SW 1271 (cell line): Measurements from ENCODE around the gene ASL.
"Not testable (repeated sequence)": the region's sequence is repeated elsewhere in the genome, so short reads cannot be mapped to it uniquely, and the experiment has no call there.

Source experiments
- DNase-seq, 2 experiments: peaks; one replicate each; lab custom pipeline; 2025; lab: John Stamatoyannopoulos, UW

The ASL gene

DNA sequence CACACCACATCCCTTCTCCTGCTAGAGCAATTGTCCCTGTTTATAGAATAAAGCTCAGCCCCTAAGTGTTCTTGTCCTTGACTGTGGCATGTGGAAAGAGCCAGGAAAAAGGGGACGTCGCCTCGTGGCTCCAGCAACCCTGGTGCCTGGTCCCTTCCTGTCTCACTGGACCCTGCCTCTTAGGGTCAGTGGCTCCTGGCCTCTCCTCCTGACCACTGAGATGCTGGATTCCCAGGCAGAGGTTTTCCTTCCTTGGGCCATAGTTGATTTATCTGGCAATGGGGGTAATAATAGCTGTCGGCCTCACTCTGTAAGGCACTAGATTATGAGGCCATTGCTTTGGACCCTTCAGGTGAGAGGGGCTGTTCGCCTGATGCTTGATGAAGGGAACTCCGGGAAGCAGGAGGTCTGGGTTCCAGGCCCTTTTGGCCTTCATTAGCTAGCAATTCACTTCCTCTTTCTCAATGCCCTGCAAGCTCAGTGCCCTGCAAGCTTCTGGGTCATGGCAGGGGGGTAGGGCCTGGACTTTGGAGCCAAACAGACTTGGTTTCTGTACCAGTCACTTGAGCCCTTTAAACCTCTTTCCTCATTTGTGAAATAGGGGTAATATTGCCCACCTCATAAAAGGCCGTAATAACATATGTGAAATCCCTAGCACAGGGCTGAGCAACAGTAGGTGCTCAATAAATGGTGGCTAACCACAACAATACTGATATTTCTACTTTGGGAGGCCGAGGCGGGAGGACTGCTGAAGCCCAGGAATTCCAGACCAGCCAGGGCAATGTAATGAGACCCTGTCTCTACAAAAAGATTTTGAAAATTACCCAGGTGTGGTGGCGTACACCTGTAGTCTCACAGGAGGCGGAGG lies 1.1 kb downstream of the ASL start:
- DNase-seq: no peak

DNA sequence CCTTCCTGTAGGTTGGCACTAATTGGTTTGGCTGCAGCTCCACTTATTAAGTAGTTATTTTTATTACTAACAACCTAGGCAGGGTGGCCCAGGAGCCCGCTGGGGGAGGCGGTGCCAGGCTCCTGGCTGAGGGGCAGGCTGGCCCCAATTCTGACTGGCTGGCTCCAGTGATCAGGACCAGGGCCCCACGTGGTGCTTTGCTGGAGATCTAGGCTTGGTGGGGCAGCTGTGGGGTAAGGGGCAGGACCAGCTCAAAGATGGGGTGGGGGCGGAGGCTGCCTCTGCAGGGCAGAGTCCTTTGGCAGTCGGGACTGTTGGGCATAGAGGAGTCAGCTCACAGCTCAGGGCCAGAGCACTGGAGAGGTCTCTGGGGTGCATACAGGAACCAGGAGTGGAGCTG lies 2.4 kb downstream of the ASL start:
- no peak for DNase-seq

DNA sequence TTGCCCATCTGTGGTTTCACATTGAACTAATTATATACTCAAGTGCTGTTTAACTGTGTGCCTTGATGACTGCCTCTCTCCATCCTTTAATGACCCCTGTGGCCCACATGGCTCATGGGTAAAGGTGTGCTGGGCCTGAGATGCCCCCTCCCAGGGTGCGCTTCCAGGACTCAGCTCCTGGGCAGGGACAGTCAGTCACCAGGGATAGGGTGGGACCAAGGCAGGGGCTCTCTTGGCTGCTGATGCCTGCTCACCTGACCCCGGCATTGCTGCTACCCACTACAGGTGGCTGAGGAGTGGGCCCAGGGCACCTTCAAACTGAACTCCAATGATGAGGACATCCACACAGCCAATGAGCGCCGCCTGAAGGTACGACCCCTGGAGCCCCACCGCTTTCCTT lies 6.5 kb downstream of the ASL start:
- no peak for DNase-seq

DNA sequence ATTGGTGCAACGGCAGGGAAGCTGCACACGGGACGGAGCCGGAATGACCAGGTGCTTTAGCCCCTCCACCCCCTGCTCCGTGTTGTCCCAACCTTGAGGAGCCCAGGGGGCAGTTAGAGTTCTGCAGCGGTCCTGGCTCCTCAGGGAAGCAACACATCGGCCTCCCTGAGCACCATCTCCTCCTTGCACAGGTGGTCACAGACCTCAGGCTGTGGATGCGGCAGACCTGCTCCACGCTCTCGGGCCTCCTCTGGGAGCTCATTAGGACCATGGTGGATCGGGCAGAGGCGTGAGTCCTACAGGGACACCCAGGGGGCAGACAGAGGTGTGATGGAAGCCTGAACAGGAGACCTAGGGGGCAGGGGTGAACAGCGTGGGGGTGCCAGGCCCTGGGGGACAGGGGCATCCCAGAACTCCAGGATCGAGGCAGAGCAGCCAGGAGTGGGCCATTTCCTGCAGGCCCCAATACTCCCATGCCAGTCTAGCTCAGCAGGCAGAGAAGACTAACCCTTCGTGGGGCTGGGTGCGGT lies 7.3 kb downstream of the ASL start:
- no peak for DNase-seq

DNA sequence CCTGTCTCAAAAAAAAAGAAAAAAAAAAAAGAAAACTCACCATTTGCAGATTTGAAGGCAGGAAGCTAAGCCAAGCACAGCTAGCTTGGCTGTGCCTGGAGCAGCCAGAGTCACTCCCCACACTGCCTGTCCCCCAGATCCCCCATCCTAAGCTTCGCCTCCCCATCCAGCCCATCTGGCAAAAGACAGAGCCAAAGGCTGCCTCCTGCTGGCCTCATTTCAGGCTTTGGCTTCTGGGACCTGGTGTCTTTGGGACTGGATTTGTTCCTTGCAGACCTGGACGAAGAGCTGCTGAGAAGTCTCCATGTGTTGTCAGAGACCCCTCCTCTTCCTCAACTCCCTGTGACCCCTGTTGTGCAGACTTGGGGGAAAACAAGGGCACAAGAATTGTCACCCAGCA lies 8.1 kb downstream of the ASL start:
- no peak for DNase-seq

DNA sequence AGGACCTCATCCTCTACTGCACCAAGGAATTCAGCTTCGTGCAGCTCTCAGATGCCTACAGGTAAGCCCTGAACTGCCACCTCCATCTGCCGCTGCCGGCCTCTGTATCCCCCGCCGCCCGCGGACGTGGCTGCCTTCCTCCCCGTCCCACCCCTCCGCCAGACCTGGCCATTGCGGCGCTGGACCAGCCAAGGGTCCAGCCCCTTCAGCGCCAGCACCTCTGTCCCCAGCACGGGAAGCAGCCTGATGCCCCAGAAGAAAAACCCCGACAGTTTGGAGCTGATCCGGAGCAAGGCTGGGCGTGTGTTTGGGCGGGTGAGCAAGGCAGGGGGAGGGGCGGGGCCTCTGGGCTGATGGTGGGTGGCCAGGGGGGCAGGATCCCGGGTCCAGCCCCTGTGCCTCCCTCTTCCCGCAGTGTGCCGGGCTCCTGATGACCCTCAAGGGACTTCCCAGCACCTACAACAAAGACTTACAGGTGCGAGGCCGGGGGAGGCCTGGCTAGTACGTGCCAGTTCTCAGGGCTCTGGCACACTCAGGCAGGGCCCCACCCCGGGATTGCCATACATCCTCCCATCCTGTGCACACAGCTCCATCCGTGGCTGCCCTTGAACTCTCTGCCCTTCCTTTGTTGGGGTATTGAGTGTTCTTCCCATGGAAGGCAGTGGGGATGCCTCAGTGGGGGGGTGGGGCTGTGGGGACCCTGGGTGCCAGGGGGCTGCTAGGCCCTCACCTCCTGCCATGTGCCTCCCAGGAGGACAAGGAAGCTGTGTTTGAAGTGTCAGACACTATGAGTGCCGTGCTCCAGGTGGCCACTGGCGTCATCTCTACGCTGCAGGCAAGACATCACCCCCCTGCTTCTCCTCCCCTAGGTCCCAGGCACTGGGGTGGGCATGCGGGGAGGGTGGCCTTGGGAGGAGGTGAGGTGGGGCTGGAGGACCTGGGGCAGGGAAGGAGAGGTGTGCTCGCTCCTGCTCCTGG lies 13.5 kb downstream of the ASL start:
- DNase-seq: no peak

DNA sequence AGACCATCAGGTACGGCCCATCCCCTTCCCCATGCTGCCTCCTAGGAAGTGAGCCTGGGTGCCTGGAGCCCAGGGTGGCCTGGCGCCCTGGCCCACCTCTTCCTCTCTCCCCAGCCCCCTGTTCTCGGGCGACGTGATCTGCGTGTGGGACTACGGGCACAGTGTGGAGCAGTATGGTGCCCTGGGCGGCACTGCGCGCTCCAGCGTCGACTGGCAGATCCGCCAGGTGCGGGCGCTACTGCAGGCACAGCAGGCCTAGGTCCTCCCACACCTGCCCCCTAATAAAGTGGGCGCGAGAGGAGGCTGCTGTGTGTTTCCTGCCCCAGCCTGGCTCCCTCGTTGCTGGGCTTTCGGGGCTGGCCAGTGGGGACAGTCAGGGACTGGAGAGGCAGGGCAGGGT lies 17.0 kb downstream of the ASL start:
- DNase-seq: no peak

DNA sequence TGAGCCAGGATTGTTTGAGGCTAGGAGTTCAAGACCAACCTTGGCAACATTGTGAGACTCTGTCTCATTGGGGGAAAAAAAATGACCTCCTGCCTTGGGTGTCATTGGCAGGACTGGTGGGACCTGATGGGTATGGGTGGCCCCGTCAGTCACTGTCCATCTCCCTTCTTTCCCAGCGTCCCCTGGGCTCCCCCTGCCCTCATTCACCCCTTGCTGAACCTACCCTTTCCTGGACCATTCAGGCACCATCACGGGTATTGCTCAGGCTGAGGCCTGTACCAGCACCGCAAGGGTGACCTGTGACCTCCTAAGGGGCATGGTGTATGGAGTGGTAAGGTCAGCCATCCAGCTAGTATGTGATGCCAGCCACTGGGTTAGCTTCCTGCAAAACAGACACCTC lies 19.4 kb downstream of the ASL start:
- no peak for DNase-seq

DNA sequence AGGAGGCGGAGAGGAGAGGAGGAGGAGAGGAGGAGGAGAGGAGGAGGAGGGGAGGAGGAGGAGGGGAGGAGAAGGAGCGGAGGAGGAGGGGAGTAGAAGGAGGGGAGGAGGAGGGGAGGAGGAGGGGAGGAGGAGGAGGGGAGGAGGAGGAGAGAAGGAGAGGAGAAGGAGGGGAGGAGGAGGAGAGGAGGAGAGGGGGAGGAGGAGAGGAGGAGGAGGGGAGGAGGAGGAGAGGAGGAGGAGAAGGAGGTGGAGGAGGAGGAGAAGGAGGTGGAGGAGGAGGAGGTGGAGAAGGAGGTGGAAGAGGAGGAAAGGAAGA lies 23.6 kb downstream of the ASL start:
- no peak for DNase-seq

DNA sequence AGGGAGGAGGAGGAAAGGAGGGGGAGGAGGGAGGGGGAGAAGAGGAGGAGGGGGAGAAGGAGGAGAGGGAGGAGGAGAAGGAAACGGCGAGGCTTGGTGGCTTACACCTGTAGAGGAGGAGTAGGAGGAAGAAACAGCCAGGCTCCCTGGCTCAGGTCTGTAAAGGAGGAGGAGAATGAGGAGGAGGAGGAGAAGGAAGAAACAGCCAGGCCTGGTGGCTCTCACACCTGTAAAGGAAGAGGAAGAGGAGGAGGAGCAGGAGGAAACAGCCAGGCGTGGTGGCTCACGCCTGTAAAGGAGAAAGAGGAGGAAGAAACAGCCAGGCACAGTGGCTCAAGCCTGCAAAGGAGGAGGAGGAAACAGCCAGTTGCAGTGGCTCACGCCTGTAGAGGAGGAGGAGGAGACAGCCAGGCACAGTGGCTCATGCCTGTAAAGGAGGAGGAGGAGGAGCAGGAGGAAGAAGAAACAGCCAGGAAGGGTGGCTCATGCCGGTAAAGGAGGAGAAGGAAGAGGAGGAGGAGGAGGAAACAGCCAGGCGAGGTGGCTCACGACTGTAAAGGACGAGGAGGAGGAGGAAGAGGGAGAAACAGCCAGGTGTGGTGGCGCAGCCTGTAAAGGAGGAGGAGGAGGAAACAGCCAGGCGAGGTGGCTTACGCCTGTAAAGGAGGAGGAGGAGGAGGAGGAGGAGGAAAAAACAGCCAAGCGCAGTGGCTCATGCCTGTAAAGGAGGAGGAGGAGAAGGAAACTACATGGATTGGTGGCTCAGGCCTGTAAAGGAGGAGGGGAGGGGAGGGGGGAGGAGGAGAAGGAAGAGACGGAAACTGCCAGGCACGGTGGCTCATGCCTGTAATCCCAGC lies 24.2 kb downstream of the ASL start:
- peak in 1 of 2 experiments; percentile 8 for DNase-seq

DNA sequence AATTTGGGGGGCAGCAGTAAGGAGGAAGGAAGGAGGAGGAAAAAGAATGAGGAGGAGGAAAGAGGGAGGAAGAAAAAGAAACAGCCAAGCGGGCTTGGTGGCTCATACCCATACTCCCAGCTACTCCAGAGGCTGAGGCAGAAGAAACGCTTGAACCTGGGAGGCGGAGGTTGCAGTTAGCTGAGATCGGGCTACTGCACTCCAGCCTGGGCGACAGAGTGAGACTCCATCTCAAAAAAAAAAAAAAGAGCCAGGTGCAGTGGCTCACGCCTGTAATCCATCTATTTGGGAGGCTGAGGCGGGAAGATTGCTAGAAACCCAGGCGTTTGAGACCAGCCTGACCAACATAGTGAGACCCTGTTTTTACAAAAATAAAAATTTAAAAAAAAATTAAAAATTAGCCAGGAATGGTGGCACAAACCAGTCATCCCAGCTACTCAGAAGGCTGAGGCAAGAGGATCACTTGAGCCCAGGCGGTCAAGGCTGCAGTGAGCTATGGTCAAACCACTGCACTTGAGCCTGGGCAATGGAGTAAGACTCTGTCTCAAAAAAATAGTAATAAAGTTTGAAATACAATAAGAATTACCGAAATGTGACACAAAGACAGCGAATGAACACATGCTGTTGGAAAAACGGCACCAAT lies 24.9 kb downstream of the ASL start:
- no peak for DNase-seq

DNA sequence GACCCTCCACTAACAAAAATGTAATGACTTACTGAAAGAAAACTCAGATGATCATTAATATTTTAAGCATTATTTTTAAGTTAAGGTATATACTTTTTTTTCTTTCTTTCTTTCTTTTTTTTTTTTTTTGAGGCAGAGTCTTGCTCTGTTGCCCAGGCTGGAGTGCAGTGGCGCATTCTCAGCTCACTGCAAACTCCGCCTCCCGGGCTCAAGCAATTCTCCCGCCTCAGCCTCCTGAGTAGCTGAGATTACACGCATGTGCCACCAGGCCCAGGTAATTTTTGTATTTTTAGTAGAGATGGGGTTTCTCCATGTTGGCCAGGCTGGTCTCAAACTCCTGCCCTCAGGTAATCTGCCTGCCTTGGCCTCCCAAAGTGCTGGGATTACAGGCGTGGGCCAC lies 26.5 kb downstream of the ASL start:
- DNase-seq: not testable (repeated sequence)

DNA sequence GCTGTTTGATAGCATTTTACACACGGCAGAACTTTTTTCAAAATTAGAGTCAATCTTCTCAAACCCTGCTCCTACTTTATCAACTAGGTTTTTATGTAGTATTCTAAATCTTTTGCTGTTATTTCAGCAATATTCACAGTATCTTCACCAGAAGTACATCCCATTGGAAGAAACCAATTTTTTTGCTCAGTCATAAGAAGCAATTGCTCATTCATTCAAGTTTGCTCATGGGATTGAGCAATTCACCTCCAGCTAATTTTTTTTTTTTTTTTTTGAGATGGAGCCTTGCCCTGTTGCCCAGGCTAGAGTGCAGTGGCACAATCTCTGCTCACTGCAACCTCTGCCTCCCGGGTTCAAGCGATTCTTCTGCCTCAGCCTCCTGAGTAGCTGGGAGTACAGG lies 28.4 kb downstream of the ASL start:
- not testable (repeated sequence) for DNase-seq

DNA sequence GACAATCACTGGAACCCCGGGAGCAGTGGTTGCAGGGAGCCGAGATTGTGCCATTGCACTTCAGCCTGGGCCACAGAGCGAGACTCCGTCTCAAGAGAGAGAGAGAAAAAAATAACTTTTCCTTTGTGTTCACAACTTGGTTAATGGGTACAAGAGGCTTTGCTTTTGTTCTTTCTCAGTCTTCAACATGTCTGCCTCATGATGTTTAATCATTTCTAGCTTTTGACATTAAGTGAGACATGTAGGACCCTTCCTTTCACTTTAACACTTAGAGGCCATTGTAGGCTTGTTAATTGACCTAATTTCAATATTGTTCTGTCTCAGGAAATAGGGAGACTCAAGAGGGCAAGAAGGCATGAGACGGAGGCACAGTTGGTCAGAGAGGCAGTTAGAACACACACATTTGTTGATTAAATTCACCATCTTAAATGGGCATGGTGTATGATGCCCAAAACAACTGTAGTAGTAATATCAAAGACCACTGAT lies 29.7 kb downstream of the ASL start:
- DNase-seq: no peak

DNA sequence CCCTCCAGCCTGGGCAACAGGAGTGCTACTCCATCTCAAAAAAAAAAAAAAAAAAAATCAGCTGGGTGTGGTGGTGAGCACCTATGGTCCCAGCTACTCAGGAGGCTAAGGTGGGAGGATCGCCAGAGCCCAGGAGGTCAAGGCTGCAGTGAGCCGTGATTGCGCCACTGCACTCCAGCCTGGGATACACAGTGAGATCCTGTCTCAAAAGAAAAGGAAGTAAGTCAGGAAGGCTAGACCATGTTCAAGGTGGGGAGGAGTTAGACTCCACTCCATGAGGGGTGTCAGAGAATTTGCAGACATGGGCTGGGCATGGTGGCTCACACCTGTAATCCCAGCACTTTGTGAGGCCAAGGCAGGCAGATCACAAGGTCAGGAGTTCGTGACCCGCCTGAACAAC lies 32.8 kb downstream of the ASL start:
- DNase-seq: not testable (repeated sequence)

DNA sequence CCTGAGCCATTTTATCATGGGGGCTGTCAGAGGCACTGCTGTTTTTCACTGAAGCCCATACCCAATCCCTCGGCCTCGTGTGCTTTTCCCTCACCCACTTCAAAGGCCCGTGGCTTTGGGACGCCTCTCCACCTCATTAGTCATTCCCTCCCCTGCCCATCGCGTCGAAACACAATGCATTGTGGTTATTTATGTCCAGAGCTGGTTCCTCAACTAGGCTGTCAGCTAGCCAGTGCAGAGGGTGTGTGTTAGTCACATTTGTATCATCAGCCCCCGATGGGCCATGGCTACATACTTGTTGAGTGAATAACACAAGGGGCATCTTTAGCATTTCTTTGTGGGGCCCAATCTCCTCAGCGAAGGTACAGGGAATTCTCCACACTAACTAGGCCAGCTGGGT lies 35.2 kb downstream of the ASL start:
- peak; percentile 52 to 72 for DNase-seq

DNA sequence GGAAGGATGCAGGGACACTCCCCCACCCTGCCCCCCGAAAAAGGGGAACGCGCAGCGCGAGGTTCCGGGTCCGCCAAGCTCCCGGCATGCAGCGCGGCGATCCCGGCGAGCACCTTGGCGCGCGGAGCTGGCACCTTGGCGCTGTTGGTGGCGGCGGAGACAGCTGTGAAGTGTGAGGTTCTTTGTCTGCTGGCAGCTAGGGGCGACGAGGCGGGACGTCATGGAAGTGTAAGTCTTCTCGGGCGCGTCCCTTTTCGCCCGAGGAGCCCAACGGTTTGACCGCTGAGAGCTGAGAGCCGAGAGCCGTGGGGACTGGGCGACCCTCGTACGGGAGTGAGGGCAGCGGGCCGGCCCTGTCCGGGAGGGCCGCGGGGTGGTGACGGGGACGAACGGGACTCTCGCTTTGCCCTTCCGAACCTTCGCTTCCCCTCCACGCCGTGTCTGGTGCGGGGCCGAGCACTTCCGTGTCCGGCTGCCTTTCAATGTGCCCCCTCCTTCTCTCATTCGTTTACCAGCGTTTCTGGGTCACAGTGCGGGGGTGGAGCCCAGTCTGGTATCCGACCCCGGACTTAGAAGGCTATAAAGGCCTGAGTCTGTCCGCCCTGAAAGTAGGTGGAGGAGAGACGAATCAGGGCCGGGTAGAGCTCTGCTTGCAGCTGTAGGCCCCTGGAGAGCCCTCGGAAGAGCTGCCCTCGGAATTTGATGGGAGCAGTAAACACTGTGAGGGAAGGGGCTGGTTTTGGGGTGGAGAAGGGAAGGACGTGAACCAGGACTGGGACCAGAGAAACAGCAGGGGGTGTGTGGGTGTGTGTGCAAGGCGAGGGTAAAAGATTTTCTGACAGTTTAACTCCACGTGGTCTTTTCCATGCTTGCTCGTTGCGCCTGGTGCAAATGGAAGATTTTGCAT lies 39.4 kb downstream of the ASL start, which contains the start of gene CRCP:
Gene CRCP (plus strand): TSS at position 105 of the 907 bp plus-strand sequence. CDS start 116 bp downstream, at position 221.
- DNase-seq: peak; percentile 46 to 69

DNA sequence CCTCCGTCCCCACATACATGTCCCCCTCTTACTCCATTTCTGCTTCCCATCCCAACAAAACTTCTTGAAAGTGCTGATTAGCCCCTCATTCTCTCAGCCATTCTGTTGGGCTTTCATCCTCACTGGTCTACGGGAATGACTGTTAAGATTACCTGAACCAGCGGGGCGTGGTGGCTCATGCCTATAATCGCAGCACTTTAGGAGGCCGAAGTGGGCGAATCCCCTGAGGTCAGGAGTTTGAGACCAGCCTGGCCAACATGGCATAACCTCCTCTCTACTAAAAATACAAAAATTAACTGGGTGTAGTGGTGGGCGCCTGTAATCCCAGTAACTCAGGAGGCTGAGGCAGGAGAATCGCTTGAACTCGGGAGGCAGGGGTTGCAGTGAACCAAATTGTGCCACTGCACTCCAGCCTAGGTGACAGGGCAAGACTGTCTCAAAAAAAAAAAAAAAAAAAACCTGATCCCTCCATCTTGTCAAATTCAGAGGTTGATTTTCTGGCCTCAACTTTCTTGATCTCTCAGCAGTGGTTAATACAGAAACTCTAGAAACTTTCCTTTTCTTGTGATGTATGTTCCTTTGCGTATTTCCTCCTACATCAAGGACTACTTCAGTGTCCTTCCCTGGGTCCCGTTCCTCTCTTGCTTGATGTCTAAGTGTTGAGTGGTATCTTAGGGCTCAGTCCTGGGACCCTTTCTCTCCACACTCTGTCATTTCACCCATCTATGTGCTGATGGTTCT lies 41.2 kb downstream of the ASL start:
- DNase-seq: not testable (repeated sequence)

DNA sequence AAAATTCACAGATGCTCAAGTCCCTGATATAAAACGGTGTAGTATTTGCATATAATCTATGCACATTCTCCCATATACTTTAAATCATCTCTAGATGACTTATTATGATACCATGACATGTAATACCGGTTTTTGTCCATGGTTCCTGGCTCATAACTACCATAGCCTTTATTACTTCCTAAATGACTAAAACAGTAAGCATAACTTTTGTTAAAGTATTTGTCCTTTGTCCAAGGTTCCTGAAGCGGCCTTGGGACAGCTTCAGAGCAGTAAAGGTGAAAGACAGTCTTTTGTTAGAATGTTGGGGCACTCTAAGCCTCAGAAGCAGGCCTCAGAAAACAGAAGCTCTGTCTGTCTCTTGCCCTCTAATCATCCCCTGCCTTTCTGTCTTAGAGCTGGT lies 43.0 kb downstream of the ASL start:
- no peak for DNase-seq
